HFFc6 (cell line): ENCODE results near the gene TACC2. TPM values are rescaled to one million over a fixed set of nuclear protein-coding genes. Genes with fewer than 3 reads are reported as not detected.
"Not testable (repeated sequence)": the region's sequence is repeated elsewhere in the genome, so short reads cannot be mapped to it uniquely, and the experiment has no call there.

ENCODE experiments used
- DNase-seq: peaks from one replicate; pipeline ENCODE4 v3.0.0-alpha.2; 2018
- H3K27ac Mint-ChIP-seq: 2 replicates; pipeline ENCODE4 v1.8.0; 2020; ENCODE audit warnings: mild to moderate bottlenecking, mixed read lengths
- H3K27me3 Mint-ChIP-seq: 2 replicates; pipeline ENCODE4 v1.8.0; 2021; ENCODE audit warnings: mild to moderate bottlenecking, moderate library complexity, mixed read lengths; ENCODE audit not compliant: insufficient read depth
- H3K36me3 Mint-ChIP-seq: 2 replicates; pipeline ENCODE4 v1.8.0; 2021; ENCODE audit warnings: low read depth, mixed read lengths
- H3K4me1 Mint-ChIP-seq: 2 replicates; pipeline ENCODE4 v1.8.0; 2020; ENCODE audit warnings: low read depth, mixed read lengths
- H3K4me3 Mint-ChIP-seq: 2 replicates; pipeline ENCODE4 v1.8.0; 2020; ENCODE audit warnings: mild to moderate bottlenecking, moderate library complexity, mixed read lengths
- H3K9me3 Mint-ChIP-seq: 2 replicates; pipeline ENCODE4 v1.8.0; 2020; ENCODE audit warnings: mild to moderate bottlenecking, mixed read lengths
- CTCF ChIP-seq: fragments of 200-600 bp; sonication (generic); IDR thresholded peaks from 2 replicates; pipeline ENCODE4 v1.5.0; 2021; ENCODE audit warnings: antibody characterized with exemption, mild to moderate bottlenecking
- total RNA-seq, 6 experiments: library from RNA; stranded (reverse); fragmentation: NEBNext Ultra II Directional; extraction: Animal tissue kit (Norgen Biotek cat#: 25700); gene quantifications; 2 replicates in 1 of 6; 3 replicates in 5 of 6; pipeline ENCODE4 v1.2.3, GENCODE V29; 2021

TACC2 gene
- total RNA-seq, 6 experiments from 2014 or later = 15.9 to 19.5 (median 17.5) TPM

GRCh38 chr10:122093076-122093475 is 104.1 kb downstream of the TACC2 start:
- TF ChIP-seq CTCF = no peak
- Mint-ChIP-seq H3K27me3 (peaks cover 38% of the 10 kb centered on the region), H3K27ac (no peak overlapping the region), H3K4me3 (no peak overlapping the region), H3K4me1 (no peaks in the 10 kb centered on the region), H3K9me3 (no peaks in the 10 kb centered on the region), H3K36me3 (no peaks in the 10 kb centered on the region)
- DNase-seq = no peak

- H3K27ac Mint-ChIP-seq, H3K9me3 Mint-ChIP-seq, H3K4me1 Mint-ChIP-seq, H3K36me3 Mint-ChIP-seq, H3K4me3 Mint-ChIP-seq, DNase-seq: not testable (repeated sequence)
- peaks cover 50% of the 10 kb centered on the region for H3K27me3 Mint-ChIP-seq
These were observed 107.2 kb downstream of the TACC2 start for GRCh38 chr10:122096181-122096580.

GRCh38 chr10:122096705-122097104 is 107.7 kb downstream of the TACC2 start:
- no peak overlapping the region for H3K27ac Mint-ChIP-seq
- peaks cover 45% of the 10 kb centered on the region for H3K27me3 Mint-ChIP-seq
- no peaks in the 10 kb centered on the region for H3K9me3 Mint-ChIP-seq
- H3K4me1 Mint-ChIP-seq = no peaks in the 10 kb centered on the region
- TF ChIP-seq CTCF = no peak
- no peak overlapping the region for H3K4me3 Mint-ChIP-seq
- DNase-seq = peak; percentile 16
- no peaks in the 10 kb centered on the region for H3K36me3 Mint-ChIP-seq

- no peak for TF ChIP-seq CTCF
- no peak for DNase-seq
- Mint-ChIP-seq H3K9me3 (no peaks in the 10 kb centered on the region), H3K4me3 (no peak overlapping the region), H3K27ac (no peak overlapping the region), H3K27me3 (peaks cover 36% of the 10 kb centered on the region), H3K4me1 (peaks cover 10% of the 10 kb centered on the region), H3K36me3 (no peaks in the 10 kb centered on the region)
These were observed 109.0 kb downstream of the TACC2 start for GRCh38 chr10:122097935-122098334.

GRCh38 chr10:122098924-122099323 is 110.0 kb downstream of the TACC2 start:
- peaks cover 16% of the 10 kb centered on the region for H3K4me1 Mint-ChIP-seq
- TF ChIP-seq CTCF = no peak
- no peaks in the 10 kb centered on the region for H3K9me3 Mint-ChIP-seq
- H3K36me3 Mint-ChIP-seq = no peaks in the 10 kb centered on the region
- DNase-seq = no peak
- H3K27ac Mint-ChIP-seq = no peak overlapping the region
- H3K27me3 Mint-ChIP-seq = peaks cover 32% of the 10 kb centered on the region
- H3K4me3 Mint-ChIP-seq = no peak overlapping the region

GRCh38 chr10:122099562-122099961 is 110.6 kb downstream of the TACC2 start:
- Mint-ChIP-seq H3K4me3 (no peak overlapping the region), H3K9me3 (no peaks in the 10 kb centered on the region), H3K36me3 (no peaks in the 10 kb centered on the region), H3K27ac (no peak overlapping the region), H3K27me3 (peaks cover 29% of the 10 kb centered on the region), H3K4me1 (peaks cover 16% of the 10 kb centered on the region)
- no peak for TF ChIP-seq CTCF
- DNase-seq = no peak
